Left ventricle myocardium superior (tissue), 1 donor: Measurements from ENCODE around the gene DLG2. TPM values are rescaled to one million over a fixed set of nuclear protein-coding genes. Genes with fewer than 3 reads are reported as not detected.
"Not testable (repeated sequence)": the region's sequence is repeated elsewhere in the genome, so short reads cannot be mapped to it uniquely, and the experiment has no call there.

Experiments used
- ATAC-seq: fragments of 200-7000 bp; cut with Tn5 transposase; one replicate; pipeline ENCODE4 v1.9.1; 2020; ENCODE audit warnings: mild to moderate bottlenecking, moderate library complexity
- DNase-seq: peaks from one replicate; pipeline ENCODE4 v3.0.0-alpha.2; 2020
- intact Hi-C: fragments of 100-400 bp; cut with micrococcal nuclease; formaldehyde crosslinking; loops from one replicate; pipeline ENCODE4 v1.11.0; 2022
- total RNA-seq: library from RNA; stranded (reverse); fragmentation: NEBNext Ultra II Directional; extraction: Animal tissue kit (Norgen Biotek cat#: 25700); gene quantifications from one replicate; pipeline ENCODE4 v1.2.1, GENCODE V29; 2021
- donor health status: DM: no; HTN: yes; CAD: no; lungs with severe emphysema.

The DLG2 gene
- total RNA-seq, 1 donor from 2014 or later = 5.7 TPM

DNA sequence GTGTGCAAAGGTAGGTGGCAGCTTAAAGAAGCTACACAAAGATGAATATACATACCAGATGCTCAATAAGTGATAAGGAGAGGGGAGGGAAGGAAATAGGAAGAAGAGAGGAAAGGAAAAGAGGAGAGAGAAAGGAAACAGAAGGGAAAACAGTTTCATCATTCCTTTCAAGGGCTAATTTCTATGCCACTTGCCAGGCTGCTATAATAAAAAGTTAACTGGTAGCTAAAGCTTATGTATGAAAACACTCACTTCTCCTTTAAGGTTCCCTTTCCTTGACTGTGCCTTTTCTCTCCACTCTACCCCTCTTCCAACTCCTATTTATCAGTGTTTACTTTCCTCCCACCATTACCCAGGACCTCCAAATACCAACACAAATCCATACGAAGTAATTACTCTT lies 347.9 kb downstream of the DLG2 start:
- ATAC-seq = no peak

DNA sequence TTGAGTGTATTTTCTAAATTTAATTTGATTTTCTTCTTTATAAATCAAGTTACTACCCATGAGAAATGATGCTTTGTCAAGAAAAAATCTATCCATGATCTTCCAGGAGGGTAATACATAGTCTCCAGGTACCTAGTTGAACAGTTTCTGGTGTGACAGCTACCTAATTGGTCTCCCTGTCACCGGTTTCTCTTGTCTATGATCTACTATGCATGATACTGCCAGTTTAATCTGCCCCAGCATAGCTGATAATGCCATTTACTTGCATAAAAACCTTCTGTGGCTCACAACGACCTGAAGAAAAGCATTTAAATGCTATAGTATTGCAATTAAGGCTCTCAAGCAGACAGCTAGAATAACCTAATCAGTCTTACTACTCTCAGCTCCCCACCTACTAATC lies 349.5 kb downstream of the DLG2 start:
- intact Hi-C loops = no loop called here
- DNase-seq = no peak
- no peak for ATAC-seq

More for the DNA sequence above, 347.9 kb downstream of the DLG2 start:
- DNase-seq = no peak
- intact Hi-C loops = no loop called here

- DNase-seq (no peak), ATAC-seq (no peak)
- intact Hi-C loops = no loop called here
These were observed 350.8 kb downstream of the DLG2 start for GRCh38 chr11:85276332-85276731.

DNA sequence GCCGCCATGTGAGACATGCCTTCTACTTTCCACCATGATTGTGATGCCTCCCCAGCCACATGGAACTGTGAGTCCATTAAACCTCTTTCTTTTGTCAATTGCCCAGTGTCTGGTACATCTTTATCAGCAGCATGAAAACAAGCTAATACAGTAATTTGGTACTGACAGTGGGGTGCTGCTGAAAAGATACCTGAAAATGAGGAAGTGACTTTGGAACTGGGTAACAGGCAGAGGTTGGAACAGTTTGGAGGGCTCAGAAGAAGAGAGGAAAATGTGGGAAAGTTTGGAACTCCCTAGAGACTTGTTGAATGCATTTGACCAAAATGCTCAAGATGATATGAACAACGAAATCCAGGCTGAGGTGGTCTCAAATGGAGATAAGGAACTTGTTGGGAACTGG lies 356.8 kb downstream of the DLG2 start:
- DNase-seq, intact Hi-C loops, ATAC-seq: not testable (repeated sequence)

DNA sequence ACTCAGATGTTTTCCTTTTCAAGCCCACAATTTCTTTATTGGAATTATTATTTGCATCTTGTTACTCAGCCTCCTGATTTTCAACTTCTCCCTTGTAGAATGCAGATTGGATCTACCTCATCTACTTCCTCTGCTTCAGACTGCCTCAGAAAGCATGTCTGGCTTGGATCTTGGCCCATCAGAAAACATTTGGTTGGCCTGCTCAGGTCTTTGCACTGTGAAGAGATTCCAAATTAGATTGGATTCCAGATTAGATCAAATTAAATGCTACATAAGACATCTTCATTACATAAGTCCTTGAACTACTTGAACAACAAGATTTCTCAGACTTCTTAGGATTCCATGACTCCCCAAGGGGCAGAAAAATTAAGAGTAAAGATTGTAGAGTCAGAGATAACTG lies 358.0 kb downstream of the DLG2 start:
- ATAC-seq = no peak
- intact Hi-C loops = no loop called here
- DNase-seq = no peak

DNA sequence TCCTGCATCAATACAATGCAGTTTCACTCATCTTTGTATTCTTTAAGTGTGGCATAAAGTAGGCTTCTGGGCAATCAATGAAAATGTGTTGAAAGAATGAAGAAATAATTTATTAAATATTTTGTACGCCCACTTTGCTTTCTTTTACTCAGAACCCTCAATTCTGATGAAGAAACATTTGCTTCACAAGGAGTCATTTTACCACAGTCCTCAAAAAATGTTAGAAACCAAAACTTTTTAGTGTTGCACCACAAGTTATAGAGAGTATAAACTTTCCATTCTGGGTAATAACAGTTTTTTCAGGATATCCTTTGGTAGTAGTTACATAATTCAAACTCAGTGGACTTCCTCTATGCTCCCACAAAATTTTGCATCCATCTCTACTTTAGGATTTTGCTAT lies 360.5 kb downstream of the DLG2 start:
- intact Hi-C loops = no loop called here
- no peak for DNase-seq
- ATAC-seq = no peak

DNA sequence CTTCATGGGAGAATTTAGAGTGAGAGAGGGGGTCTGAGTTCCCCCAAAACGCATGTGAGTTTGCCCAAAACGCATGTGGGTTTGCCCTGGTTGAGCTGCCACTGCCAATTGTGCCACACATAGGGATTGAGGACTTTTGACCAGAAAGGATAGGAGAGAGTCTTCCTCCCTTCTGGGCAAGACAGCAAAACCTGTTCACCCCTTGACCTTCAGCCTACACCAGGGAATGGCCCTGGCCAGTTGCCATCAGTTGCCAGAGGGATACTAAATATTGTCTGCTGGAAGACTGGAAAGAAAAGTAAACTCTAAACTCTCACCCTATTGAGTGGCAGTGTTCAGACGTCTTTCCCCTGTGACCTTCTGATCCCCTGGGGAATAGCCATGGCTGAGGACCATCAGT lies 363.8 kb downstream of the DLG2 start:
- intact Hi-C loops = no loop called here
- DNase-seq (peak; percentile 40), ATAC-seq (no peak)

GRCh38 chr11:85257837-85258236 lies 369.3 kb downstream of the DLG2 start:
- ATAC-seq (no peak), DNase-seq (no peak)
- intact Hi-C loops = no loop called here

- ATAC-seq = no peak
- DNase-seq = no peak
- intact Hi-C loops = no loop called here
These were observed 370.7 kb downstream of the DLG2 start for GRCh38 chr11:85256433-85256832.

DNA sequence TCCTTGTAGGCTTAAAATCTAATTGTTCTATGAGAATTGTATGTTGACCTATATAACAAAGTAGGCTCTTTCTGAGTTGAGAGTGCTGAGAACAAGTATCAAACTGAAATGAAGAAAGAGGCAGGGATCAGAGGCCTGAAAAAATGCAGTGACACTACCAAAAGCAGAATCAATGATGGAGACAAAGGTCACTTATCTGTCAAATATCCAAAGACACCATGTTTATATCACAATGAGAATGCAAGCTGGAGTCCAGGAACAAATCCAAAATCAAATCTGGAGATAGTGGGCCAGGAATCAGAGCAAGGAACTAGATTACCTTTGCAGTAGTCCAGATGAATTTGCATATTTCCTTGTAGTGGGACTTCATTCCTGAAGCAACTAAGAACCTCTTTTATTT lies 377.7 kb downstream of the DLG2 start:
- intact Hi-C loops = no loop called here
- ATAC-seq = no peak
- no peak for DNase-seq

DNA sequence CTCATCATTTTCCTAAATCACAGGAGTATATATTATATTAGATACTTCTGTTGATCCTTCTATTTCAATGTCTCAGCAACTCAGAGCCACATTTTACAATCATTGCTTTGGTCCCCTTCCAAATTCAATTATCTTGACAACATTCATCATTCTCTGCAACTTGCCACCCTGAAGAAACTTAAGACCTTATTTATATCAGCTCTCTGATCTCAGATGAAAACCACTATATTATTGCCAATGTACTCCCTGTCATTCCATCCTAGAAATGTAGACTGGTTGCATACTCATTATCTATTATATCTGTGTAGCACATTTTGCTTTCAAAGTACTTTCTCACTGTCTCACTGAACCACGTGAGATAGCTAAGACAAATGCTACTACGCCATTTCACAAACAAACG lies 379.3 kb downstream of the DLG2 start:
- intact Hi-C loops = no loop called here

DNA sequence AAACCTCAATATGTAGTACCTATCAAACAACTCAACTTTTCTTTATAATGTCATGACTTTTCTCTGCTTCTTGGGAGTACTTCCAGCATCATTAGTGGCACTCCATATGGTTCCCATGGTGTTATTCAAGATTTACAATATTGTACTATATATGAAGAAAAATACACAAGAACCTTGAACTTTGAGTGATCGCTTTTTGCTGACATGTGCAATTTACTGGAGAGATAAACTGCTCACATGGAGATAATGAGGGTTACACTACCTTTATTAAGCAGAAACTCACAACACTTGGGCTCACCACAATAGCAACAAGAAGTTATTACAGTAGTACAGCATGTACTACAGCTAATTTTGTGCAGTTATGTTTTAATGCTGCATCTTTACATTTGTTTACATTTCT lies 388.2 kb downstream of the DLG2 start:
- DNase-seq (no peak), ATAC-seq (no peak)
- intact Hi-C loops = no loop called here

More for the DNA sequence above, 379.3 kb downstream of the DLG2 start:
- ATAC-seq (no peak), DNase-seq (no peak)

- ATAC-seq, intact Hi-C loops, DNase-seq: not testable (repeated sequence)
These were observed 389.1 kb downstream of the DLG2 start for GRCh38 chr11:85238038-85238437.

GRCh38 chr11:85236211-85236610 lies 390.9 kb downstream of the DLG2 start:
- intact Hi-C loops = no loop called here
- ATAC-seq = no peak
- DNase-seq = no peak

DNA sequence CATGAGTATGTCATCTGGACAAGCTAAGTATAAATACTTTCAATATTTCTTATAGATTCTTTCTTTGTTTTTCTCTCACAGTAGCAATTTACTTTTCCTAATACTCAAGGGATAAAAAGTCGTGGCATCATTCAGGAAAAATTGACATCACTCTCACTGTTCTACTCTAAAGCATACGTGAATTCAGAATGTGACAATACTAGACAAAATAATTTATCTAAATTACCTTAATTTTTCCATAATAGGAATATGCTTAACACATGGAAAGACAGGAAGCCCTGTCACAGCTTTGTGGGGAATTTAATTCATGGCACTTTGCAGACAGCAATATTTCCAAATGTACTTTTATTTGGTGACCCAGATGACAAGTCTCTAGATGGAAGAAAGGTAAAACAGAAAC lies 394.6 kb downstream of the DLG2 start:
- DNase-seq (no peak), ATAC-seq (no peak)
- intact Hi-C loops = no loop called here

DNA sequence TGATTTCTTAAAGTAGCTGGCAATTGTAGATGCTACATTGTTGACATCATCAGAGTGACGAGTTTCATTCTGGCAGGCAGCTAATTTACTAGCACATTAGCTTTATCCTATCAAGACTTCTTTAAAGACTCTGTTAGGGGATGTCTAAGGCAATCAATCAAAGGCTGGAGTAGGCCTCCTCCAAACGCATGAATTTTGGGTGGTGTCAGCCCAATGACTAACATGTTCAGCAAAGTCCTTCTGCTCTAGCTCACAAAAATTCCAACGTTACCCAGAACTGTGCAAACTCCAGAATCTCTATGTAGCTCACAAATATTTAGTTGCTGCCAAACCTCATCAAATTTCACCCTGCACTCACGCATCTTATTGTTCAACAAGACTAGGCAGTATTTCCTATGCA lies 395.6 kb downstream of the DLG2 start:
- DNase-seq (no peak), ATAC-seq (no peak)
- intact Hi-C loops = no loop called here

- ATAC-seq, DNase-seq, intact Hi-C loops: not testable (repeated sequence)
These were observed 397.4 kb downstream of the DLG2 start for GRCh38 chr11:85229723-85230122.

GRCh38 chr11:85196968-85197367 lies 430.2 kb downstream of the DLG2 start:
- ATAC-seq (no peak), DNase-seq (no peak)
- intact Hi-C loops = no loop called here

- DNase-seq = no peak
- no peak for ATAC-seq
- intact Hi-C loops = no loop called here
These were observed 431.2 kb downstream of the DLG2 start for GRCh38 chr11:85195934-85196333.

DNA sequence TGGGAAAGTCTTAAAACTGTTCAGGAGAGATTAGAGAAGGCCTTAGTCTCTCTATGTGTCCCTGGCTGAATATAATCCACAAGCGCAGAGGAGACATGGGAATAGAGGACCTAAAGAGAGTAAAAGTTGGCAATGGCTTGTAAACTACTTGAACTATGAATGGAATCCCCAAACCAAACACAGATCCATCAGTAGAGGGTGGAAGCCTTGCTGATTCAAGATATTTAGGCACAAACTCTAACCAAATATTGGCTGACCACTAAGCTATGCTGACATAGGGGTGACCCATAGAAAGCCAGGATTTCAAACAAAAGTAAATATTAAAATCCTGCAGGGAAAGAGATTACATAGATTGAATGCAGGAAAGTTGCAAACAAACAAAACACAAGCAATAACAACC lies 439.2 kb downstream of the DLG2 start:
- no peak for DNase-seq
- ATAC-seq = no peak
- intact Hi-C loops = no loop called here

- intact Hi-C loops = no loop called here
- no peak for DNase-seq
These were observed 442.4 kb downstream of the DLG2 start for GRCh38 chr11:85184721-85185120.

More at GRCh38 chr11:85184721-85185120, 442.4 kb downstream of the DLG2 start:
- no peak for ATAC-seq
